SJCRH30 (cell line): ENCODE results near the gene CYREN. TPM values are rescaled to one million over a fixed set of nuclear protein-coding genes. Genes with fewer than 3 reads are reported as not detected.
A peak's percentile ranks its signal among the peaks of the same experiment; 100 is the strongest.
"Not testable (repeated sequence)": the region's sequence is repeated elsewhere in the genome, so short reads cannot be mapped to it uniquely, and the experiment has no call there.

Experiments
- DNase-seq, 2 experiments: peaks; one replicate each; pipeline ENCODE4 v3.0.0-alpha.2; 2015 to 2020
- H3K27ac ChIP-seq: fragments of 250-450 bp; sonication (Bioruptor Pico); 2 replicates; pipeline ENCODE4 v1.5.1; 2020; ENCODE audit warnings: mild to moderate bottlenecking, moderate library complexity
- H3K27me3 ChIP-seq: fragments of 250-450 bp; sonication (Bioruptor Pico); 2 replicates; pipeline ENCODE4 v1.5.1; 2020; ENCODE audit warnings: mild to moderate bottlenecking, moderate library complexity
- H3K36me3 ChIP-seq: fragments of 250-450 bp; sonication (Bioruptor Pico); 2 replicates; pipeline ENCODE4 v1.5.1; 2020; ENCODE audit warnings: mild to moderate bottlenecking, moderate library complexity
- H3K4me1 ChIP-seq: fragments of 250-450 bp; sonication (Bioruptor Pico); 2 replicates; pipeline ENCODE4 v1.5.1; 2020; ENCODE audit warnings: mild to moderate bottlenecking, moderate library complexity
- H3K4me3 ChIP-seq: fragments of 250-450 bp; sonication (Bioruptor Pico); 2 replicates; pipeline ENCODE4 v1.5.1; 2020; ENCODE audit warnings: mild to moderate bottlenecking, moderate library complexity
- H3K9me3 ChIP-seq: fragments of 250-450 bp; sonication (Bioruptor Pico); replicated peaks from 2 replicates; pipeline ENCODE4 v1.5.1; 2020; ENCODE audit warnings: mild to moderate bottlenecking, moderate library complexity
- total RNA-seq: library from RNA; depleted of rRNA; stranded (reverse); fragments of >200 nt; shearing (Covaris generic); gene quantifications from 2 replicates; pipeline ENCODE4 v1.2.3, GENCODE V29; 2014

The CYREN gene
- total RNA-seq, 1 experiment from 2014 or later = 61.7 TPM

- DNase-seq = no peak
- Histone ChIP-seq H3K27ac (no peak overlapping the region), H3K36me3 (no peaks in the 10 kb centered on the region), H3K4me1 (peaks cover 12% of the 10 kb centered on the region), H3K4me3 (no peak overlapping the region), H3K9me3 (no peaks in the 10 kb centered on the region), H3K27me3 (no peaks in the 10 kb centered on the region)
These were observed 4.4 kb upstream of the CYREN start for GRCh38 chr7:135174941-135175340.

DNA sequence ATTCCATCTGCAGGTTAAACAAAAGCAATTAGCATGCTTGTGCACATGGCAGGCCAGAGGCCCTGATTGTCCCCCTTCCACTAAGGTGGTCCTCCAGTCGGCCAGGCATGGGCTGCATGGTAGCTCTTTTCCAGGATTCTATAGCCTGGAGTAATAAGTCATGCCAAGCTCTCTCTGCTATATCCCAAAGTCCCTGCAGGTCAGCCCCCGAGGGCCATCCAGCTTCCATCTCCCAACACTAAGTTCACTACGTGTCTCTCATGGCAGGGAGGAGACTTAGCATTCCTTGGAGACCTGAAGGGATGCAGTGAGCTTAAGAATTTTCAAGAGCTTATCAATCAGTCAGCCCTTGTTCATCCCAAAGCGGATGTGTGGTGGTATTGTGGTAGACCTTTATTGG, 3.4 kb upstream of the CYREN start:
- not testable (repeated sequence) for DNase-seq, H3K27ac ChIP-seq, H3K27me3 ChIP-seq, H3K9me3 ChIP-seq, H3K4me3 ChIP-seq, H3K36me3 ChIP-seq, H3K4me1 ChIP-seq

DNA sequence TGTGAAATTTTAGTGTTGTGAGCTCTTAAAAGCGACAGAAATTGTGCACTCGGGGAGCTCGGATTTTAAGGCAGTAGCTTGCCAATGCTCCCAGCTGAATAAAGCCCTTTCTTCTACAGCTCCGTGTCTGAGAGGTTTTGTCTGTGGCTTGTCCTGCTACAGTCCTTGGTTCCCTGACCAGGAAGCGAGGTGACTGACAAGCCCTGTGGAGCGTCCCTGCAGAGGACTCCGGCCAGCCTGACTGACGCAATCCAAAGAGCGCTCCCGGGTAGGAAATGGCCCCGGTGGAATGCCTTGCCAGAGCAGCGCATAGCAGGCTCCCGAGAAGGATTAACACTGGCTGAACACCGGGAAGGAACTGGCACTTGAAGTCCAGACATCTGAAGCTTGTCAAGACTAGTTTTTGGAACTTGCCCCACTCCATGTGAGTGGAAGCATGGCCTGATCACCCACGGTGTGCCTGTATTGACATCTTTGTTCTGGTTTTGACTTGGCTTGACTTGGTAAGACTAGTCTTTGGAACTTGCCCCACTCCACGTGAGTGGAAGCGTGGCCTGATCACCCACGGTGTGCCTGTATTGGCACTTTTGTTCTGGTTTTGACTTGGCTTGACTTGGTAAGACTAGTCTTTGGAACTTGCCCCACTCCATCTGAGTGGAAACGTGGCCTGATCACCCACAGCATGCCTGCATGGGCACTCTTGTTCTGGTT, 1.2 kb upstream of the CYREN start:
- H3K9me3 ChIP-seq, H3K27ac ChIP-seq, DNase-seq, H3K27me3 ChIP-seq, H3K4me3 ChIP-seq, H3K4me1 ChIP-seq: not testable (repeated sequence)
- peaks cover 19% of the 10 kb centered on the region for H3K36me3 ChIP-seq

- H3K27me3 ChIP-seq, H3K4me1 ChIP-seq, DNase-seq, H3K9me3 ChIP-seq: not testable (repeated sequence)
- Histone ChIP-seq H3K4me3 (peak overlapping the region; percentile 89), H3K36me3 (peaks cover 22% of the 10 kb centered on the region), H3K27ac (peak overlapping the region; percentile 88)
These were observed 533 bp upstream of the CYREN start for GRCh38 chr7:135170998-135171481.

- H3K4me1 ChIP-seq = no peaks in the 10 kb centered on the region
- H3K27me3 ChIP-seq = no peaks in the 10 kb centered on the region
- peak overlapping the region; percentile 88 for H3K27ac ChIP-seq
- peaks cover 31% of the 10 kb centered on the region for H3K36me3 ChIP-seq
- DNase-seq = no peak
- H3K4me3 ChIP-seq = peak overlapping the region; percentile 89
- H3K9me3 ChIP-seq = no peaks in the 10 kb centered on the region
These were observed 588 bp downstream of the CYREN start for GRCh38 chr7:135169964-135170273.

DNA sequence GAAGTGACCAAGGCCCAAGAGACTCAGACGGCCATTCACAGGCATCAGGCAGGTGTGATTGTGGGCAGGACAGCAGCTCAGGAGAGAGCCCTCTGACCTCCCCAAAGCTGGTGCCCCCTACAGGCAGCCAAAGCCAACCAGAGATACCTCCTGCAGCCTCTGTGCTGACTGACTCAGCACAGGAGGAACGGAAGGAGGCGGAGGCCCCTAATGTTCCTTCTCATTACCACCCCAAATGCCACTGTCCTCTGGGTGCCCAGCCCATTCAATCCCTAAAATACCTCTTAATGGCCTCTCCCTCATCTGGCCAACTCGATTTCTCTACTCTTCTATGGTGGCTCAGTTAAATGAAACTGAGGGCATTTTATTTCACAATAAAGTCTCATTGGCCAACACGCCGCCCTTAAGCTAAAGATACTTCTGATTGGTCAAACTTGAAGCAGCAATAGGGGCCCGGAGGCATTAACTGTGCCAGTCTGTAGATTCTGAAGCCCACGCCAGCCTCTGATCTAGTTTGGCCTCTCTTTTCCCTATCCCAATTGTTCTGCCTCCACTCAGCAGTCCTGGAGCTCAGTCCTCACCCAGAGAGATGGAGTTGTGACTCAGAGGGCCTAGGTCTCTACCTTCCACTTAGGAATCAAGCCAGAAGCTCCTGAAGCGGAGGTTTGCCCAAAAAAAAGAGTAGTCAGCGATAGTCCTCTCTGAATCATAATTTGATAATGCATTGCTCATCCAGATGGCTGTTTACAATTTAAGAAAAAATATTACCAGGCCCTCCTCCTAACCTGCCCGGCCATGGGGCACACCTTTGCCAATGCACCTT, 1.2 kb downstream of the CYREN start:
- H3K9me3 ChIP-seq = no peaks in the 10 kb centered on the region
- peak overlapping the region; percentile 88; the same call in 1 of the 2 replicates for H3K27ac ChIP-seq
- peak overlapping the region; percentile 89 for H3K4me3 ChIP-seq
- peaks cover 32% of the 10 kb centered on the region for H3K36me3 ChIP-seq
- no peaks in the 10 kb centered on the region for H3K27me3 ChIP-seq
- H3K4me1 ChIP-seq = no peaks in the 10 kb centered on the region
- peak; percentile 31 to 47 for DNase-seq

DNA sequence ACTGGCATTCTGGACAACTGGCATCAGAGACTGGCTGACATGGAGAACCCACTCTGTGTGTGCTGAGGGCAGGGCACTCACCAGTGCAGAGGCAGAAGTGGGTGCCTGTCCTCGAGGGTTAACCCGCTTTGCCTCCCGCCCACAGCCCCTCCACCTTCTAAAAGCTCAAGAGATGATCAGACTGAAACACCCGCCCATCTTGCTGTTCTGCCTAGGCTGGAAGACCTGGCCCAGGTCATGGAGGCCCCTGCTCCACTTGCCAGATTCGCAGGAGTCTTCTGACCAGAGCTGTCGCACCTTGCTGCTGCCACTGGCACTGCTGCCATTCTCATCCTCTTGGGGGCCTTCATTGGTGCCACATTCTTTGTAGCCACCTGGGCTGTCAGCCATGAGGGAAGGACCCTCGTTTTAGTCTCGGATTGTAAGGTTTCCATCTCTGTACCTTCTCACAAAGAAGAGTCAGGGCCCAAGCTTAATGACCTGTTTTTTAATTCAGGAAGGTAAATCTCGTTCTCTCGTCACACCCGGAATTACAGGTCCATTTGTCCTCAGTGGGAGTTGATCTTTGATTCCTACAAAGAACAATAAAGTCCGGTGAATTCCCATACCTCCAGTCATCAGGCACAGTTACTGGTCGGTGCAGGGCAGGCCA, 1.9 kb downstream of the CYREN start:
- no peaks in the 10 kb centered on the region for H3K9me3 ChIP-seq
- no peak for DNase-seq
- H3K36me3 ChIP-seq = peaks cover 32% of the 10 kb centered on the region
- no peaks in the 10 kb centered on the region for H3K27me3 ChIP-seq
- no peak overlapping the region for H3K4me3 ChIP-seq
- H3K27ac ChIP-seq = no peak overlapping the region
- no peaks in the 10 kb centered on the region for H3K4me1 ChIP-seq

DNA sequence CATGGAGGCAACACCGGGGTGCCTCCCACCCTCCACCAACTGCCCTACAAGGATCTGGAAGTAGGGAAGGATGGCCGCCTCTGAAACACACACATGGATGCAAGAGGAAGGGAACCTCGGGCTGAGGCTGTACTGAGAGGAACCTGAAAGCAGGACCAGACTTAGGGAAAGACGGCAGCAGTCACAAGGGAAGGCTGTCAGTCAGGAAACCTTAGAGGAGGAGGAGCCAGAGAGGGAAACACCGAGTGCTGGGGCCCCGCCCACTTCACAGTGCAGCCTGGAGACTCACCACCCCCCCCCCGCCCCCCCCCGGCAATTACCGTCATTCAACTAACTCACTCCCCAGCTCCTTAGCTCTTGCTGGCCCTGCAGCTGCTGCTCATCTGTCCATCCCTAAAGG, 2.5 kb downstream of the CYREN start:
- H3K4me1 ChIP-seq = no peaks in the 10 kb centered on the region
- DNase-seq = no peak
- no peaks in the 10 kb centered on the region for H3K9me3 ChIP-seq
- peaks cover 32% of the 10 kb centered on the region for H3K36me3 ChIP-seq
- no peaks in the 10 kb centered on the region for H3K27me3 ChIP-seq
- no peak overlapping the region for H3K27ac ChIP-seq
- no peak overlapping the region for H3K4me3 ChIP-seq

DNA sequence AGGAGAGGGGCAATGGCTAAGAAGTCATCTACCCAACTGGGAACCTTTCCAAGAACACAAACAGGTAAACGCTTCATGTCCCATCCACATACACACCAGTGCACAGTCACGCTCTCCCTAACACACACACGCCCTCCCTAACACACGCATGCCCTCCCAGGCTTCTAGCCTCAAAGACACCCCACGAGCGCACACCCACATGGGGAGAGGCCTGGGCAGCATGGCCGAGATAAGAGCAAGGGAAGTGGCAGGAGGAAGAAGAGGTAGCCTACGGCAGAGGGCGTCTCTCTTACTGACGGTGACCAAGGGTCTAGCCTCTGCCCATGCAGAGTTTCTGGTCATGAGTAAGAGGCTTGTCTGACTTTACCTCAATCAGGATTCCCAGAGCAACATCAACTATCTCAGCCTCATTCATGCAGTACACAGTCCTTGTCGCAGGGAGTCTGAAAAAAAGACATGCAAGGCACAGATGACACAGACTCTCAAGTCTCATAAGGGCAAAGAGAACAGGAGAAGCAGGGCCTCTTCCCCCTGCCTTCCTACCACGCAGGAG, 3.1 kb downstream of the CYREN start:
- Histone ChIP-seq H3K27me3 (no peaks in the 10 kb centered on the region), H3K4me1 (no peaks in the 10 kb centered on the region), H3K4me3 (no peak overlapping the region), H3K27ac (no peak overlapping the region), H3K9me3 (no peaks in the 10 kb centered on the region), H3K36me3 (peaks cover 32% of the 10 kb centered on the region)
- DNase-seq = no peak

GRCh38 chr7:135166338-135166990, 4.0 kb downstream of the CYREN start:
- no peaks in the 10 kb centered on the region for H3K27me3 ChIP-seq
- no peak overlapping the region for H3K4me3 ChIP-seq
- H3K4me1 ChIP-seq = no peaks in the 10 kb centered on the region
- no peaks in the 10 kb centered on the region for H3K9me3 ChIP-seq
- no peak for DNase-seq
- peaks cover 32% of the 10 kb centered on the region for H3K36me3 ChIP-seq
- no peak overlapping the region for H3K27ac ChIP-seq

GRCh38 chr7:135165862-135166261, 4.6 kb downstream of the CYREN start:
- peaks cover 32% of the 10 kb centered on the region for H3K36me3 ChIP-seq
- H3K9me3 ChIP-seq = no peaks in the 10 kb centered on the region
- H3K4me3 ChIP-seq = no peak overlapping the region
- no peaks in the 10 kb centered on the region for H3K27me3 ChIP-seq
- no peak overlapping the region for H3K27ac ChIP-seq
- H3K4me1 ChIP-seq = peaks cover 4% of the 10 kb centered on the region; the same call in 1 of the 2 replicates
- no peak for DNase-seq

GRCh38 chr7:135164357-135165061, 6.0 kb downstream of the CYREN start:
- H3K4me1 ChIP-seq = peaks cover 11% of the 10 kb centered on the region
- H3K27me3 ChIP-seq = no peaks in the 10 kb centered on the region
- no peaks in the 10 kb centered on the region for H3K9me3 ChIP-seq
- H3K27ac ChIP-seq = no peak overlapping the region
- no peak overlapping the region for H3K4me3 ChIP-seq
- no peak for DNase-seq
- peaks cover 32% of the 10 kb centered on the region for H3K36me3 ChIP-seq

GRCh38 chr7:135162382-135163001, 8.0 kb downstream of the CYREN start:
- no peaks in the 10 kb centered on the region for H3K9me3 ChIP-seq
- no peaks in the 10 kb centered on the region for H3K27me3 ChIP-seq
- H3K36me3 ChIP-seq = peaks cover 21% of the 10 kb centered on the region
- no peak overlapping the region for H3K27ac ChIP-seq
- no peak overlapping the region for H3K4me3 ChIP-seq
- peaks cover 11% of the 10 kb centered on the region for H3K4me1 ChIP-seq
- DNase-seq = no peak

GRCh38 chr7:135161669-135162068, 8.8 kb downstream of the CYREN start:
- no peaks in the 10 kb centered on the region for H3K27me3 ChIP-seq
- no peak for DNase-seq
- H3K27ac ChIP-seq = no peak overlapping the region
- H3K9me3 ChIP-seq = no peaks in the 10 kb centered on the region; the same call in 1 of the 2 replicates
- H3K4me1 ChIP-seq = peaks cover 11% of the 10 kb centered on the region
- peaks cover 13% of the 10 kb centered on the region for H3K36me3 ChIP-seq
- H3K4me3 ChIP-seq = no peak overlapping the region
